AG04449 (cell line): ENCODE results near the gene NR2F1.

Experiments
- CTCF ChIA-PET: fragments of 350-600 bp; formaldehyde crosslinking; extraction: SDS; loops from one replicate; lab custom pipeline; 2021; ENCODE audit warnings: antibody characterized with exemption; lab: Yijun Ruan, JAX
- POLR2A ChIA-PET: fragments of 400-600, 350-600 bp; formaldehyde crosslinking; extraction: SDS; loops from one replicate; lab custom pipeline; 2020; ENCODE audit warnings: antibody characterized with exemption, inconsistent platforms; lab: Yijun Ruan, JAX
- DNase-seq: peaks from one replicate; pipeline ENCODE4 v3.0.0-alpha.2; 2010; ENCODE audit warnings: low read depth, low spot score
- H3K4me3 ChIP-seq: 2 replicates; pipeline ENCODE4 v1.5.1; 2011; ENCODE audit warnings: low read depth, mild to moderate bottlenecking, control low read depth, low read length
- CTCF ChIP-seq: IDR thresholded peaks from one replicate; pipeline ENCODE4 v1.5.1; 2011; ENCODE audit warnings: mild to moderate bottlenecking, moderate library complexity, low read length, control low read depth, inconsistent platforms; ENCODE audit not compliant: insufficient read depth; ENCODE audit errors: missing control alignments

Gene NR2F1

GRCh38 chr5:93611976-93612854 is 29.2 kb downstream of the NR2F1 start:
- ChIA-PET CTCF (interaction anchor here (0.6 to 2.9 kb wide), 5 partner anchors 9 to 1080 kb away, joined by 3 to 15 read pairs (median 3); no protein-coding TSS in a partner anchor), POLR2A (interaction anchor here (0.8 kb wide), 1 partner anchor 9 kb away, joined by 4 read pairs; no protein-coding TSS in a partner anchor)
- no peak overlapping the region for H3K4me3 ChIP-seq
- no peak for TF ChIP-seq CTCF
- no peak for DNase-seq

- POLR2A ChIA-PET = interaction anchor here (0.8 kb wide), 1 partner anchor 8 kb away, joined by 4 read pairs; no protein-coding TSS in a partner anchor
- TF ChIP-seq CTCF = no peak
- no peak overlapping the region for H3K4me3 ChIP-seq
- no peak for DNase-seq
- CTCF ChIA-PET = interaction anchor here (0.6 to 2.9 kb wide), 5 partner anchors 8 to 1080 kb away, joined by 3 to 15 read pairs (median 3); no protein-coding TSS in a partner anchor
Measured at GRCh38 chr5:93612855-93613243, 29.8 kb downstream of the NR2F1 start.

- CTCF ChIA-PET = interaction anchor here (1.8 to 2.2 kb wide), 2 partner anchors 166 to 185 kb away, joined by 3 to 8 read pairs; no protein-coding TSS in a partner anchor
- POLR2A ChIA-PET = no interaction called here
- no peak for DNase-seq
- H3K4me3 ChIP-seq = no peak overlapping the region
- TF ChIP-seq CTCF = no peak
Measured at GRCh38 chr5:93616538-93617174, 33.6 kb downstream of the NR2F1 start.

- peak; percentile 1 for TF ChIP-seq CTCF
- DNase-seq = no peak
- H3K4me3 ChIP-seq = peak overlapping the region; percentile 68
- POLR2A ChIA-PET = interaction anchor here (1.9 kb wide), 1 partner anchor 8 kb away, joined by 4 read pairs; no protein-coding TSS in a partner anchor
- CTCF ChIA-PET = interaction anchor here (0.9 to 5.5 kb wide), 7 partner anchors 9 to 1979 kb away, joined by 3 to 35 read pairs (median 6); no protein-coding TSS in a partner anchor
Measured at GRCh38 chr5:93620487-93621326, 37.7 kb downstream of the NR2F1 start.

- DNase-seq = no peak
- POLR2A ChIA-PET = interaction anchor here (1.9 kb wide), 1 partner anchor 9 kb away, joined by 4 read pairs; no protein-coding TSS in a partner anchor
- no peak for TF ChIP-seq CTCF
- H3K4me3 ChIP-seq = peak overlapping the region; percentile 68
- CTCF ChIA-PET = interaction anchor here (0.9 to 5.5 kb wide), 6 partner anchors 9 to 1979 kb away, joined by 3 to 35 read pairs (median 4); no protein-coding TSS in a partner anchor
Measured at GRCh38 chr5:93621327-93621798, 38.3 kb downstream of the NR2F1 start.
